GM21381 (cell line): Measurements from ENCODE around the gene TMEM135.

Source experiments
- ATAC-seq: cut with Tn5 transposase; IDR thresholded peaks from one replicate; pipeline ENCODE4 v1.9.1; 2021; ENCODE audit warnings: mild to moderate bottlenecking, moderate library complexity; ENCODE audit not compliant: unreplicated experiment

The TMEM135 gene

DNA sequence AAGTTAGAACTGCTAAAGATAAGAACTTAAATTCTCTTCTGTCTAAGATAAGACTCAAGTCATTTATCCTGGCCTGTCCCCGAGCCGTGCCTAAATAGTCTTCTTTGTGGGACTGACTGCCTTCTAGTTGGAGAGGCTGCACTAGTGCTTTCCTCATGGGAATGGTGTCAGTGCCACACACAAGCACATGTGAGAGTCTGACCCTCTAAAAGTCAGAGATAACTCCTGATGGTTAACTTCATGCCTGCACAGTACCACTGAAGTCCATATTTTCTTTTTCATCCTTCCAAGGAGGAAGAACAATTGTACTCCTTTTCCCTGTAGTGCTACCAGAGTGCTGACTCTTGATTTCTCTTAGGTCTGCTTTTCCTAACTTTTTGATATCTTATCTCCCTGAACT is 309.7 kb downstream of the TMEM135 start:
- no peak for ATAC-seq

DNA sequence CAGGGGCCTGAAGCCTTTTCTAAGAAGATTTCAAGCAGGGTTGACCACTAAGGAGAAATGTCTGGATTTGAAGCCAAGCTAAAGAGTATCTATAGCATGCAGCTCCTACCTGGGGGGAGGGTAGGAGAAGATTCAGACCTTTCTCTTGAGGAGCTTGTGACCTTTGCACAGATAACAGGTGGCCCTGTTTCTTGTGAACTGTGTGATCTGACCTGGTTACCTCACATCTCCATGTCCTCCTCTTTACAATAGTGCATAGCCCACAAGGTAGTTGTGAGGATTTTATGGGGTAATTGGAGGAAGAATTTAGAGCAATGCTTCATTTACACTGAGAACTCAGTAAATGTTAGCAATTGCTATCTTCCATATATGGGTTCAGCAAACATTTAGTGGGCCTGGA is 310.1 kb downstream of the TMEM135 start:
- ATAC-seq, result no peak

DNA sequence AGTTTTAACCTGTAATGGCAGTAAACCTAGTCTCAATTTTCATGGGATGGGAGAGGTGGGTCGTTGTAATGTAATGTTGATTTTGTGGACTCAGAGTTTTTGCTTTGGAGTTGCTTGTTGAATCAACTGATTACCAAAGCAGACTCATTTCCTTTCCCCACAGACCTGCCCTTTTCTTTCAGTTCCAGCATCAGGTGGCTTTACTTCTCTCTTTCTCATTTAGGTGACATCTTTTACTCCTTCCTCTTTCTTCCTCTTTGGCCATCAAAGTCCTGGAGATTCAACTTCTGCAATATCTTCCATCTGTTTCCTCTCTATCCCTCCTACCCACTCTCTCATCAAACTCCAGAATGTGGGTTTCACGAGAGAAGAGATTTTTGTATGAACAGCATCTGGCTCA is 313.9 kb downstream of the TMEM135 start:
- no peak for ATAC-seq

DNA sequence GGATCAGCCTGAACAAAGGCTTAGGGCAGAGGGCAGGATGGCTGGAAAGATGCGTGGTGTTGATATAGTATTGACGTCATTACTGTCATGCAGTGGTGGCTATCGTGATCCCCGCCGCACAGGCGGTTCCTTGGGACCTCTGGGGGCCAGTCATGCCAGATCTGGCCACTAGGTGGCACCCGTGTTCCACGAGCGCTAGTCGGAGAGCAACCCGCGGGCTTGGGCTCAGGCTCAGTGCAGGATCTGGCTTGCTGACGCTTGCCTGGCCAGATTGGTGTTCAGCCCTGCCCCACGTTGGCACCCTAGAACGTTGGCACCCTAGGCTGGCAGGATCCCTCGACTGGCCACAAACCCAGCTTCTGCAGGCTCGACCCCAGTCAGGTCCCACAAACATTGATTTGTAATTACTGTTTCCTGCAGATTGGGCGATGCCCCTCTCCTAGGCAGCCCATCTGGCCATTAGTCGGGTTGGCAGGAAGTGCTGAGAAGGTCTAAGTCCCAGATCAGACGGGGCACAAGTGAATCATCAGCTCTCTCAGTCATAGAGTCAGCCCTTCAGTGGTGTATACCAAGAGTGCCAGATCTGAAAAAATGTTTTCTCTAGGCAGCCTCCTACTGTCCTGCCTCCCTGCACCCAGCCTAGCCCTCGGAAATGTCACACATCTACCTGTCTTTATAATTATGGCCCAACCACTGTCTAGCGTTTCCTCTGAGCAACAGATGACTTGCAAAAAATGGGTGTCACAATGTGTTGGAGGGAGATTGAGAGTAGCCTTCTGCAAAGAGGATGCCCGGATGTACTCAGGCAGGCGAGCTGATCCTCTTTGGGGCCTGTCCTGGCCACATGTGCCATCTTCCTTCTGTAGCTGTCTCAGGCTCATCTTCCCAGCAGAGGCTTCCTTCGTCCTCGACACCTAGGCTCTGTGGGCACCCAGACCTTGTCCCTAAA is 315.3 kb downstream of the TMEM135 start:
- peak; percentile 96 for ATAC-seq

DNA sequence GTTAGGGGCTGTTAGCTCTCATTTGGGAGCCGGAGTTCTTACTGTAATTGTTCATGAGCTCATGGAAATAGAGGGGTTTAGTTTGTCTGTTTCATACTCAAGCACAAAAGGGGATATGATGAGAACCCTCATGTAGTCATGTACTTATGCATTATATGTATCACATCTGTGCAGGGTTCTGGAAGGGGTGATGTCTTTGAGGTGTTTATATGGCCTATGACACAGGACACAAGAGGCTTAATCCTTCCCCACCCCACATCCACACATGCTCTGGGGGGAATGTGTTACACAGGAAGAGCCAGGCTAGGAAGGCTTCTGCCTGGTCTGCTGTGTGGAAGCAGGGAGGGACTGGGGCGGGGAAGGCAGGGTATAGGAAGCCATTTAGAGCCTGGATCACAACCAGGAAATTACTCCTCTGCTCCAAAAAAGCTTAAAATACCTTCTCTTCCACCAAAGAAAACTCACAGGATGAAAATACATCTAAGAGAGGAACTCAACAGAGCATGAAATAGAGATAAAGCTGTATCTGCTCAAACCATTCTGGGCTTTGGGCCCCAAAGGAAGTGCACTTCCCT is 316.1 kb downstream of the TMEM135 start:
- no peak for ATAC-seq

DNA sequence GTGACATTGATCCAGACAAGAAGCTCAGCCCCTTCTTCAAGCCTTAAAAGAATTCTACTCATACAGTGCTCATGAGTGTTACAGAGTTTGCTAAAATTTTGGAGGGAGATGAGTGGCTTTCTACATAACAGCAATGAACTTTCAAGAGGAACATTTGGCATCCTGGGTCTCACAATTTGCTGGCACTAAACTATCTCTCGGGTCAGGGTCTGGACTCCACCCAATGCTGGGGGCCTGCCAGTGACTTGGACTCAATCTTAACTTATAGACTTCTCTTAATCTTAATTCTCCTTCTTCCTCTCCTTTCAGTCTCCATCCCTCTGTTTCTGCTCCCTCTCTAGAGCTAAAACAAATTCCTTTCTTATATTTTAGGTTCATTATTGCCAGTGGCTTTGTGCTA is 317.9 kb downstream of the TMEM135 start:
- no peak for ATAC-seq

DNA sequence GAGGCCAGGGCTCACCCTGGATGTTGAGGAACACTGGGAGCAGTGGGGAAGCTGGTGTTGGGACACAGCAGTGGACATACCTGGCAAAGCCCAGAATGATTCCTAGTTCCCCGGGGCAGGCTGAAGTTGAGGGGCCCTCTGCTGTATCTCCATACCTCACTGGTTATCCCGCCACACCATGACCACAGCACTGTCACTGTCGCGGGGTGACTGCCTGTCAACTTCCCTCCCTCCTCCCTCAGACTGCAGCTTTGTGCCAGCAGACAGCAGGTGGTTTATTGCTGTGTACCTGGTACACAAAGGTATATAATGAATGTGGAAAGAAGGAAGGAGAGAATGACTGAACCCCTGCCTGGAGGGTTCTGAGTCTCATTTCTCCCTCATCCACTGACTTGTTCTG is 318.7 kb downstream of the TMEM135 start:
- ATAC-seq, result no peak

DNA sequence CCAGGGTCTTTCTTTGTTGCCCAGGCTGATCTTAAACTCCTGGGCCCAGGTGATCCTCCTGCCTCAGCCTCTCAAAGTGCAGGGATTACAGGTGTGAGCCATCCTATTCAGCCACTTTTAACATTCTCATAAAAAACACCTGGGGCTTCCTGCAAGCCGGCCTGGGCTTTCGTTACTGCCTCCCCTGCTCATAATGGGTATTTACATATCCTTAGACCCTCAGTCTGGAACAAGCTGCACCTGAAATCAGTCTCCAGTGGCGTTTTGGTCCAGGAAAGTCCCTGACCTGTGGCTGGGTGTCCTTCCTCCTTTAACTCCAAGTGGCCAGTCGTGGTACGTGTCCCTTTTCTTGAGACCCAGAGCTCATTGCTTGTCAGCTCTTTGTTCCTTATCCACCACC is 320.7 kb downstream of the TMEM135 start:
- ATAC-seq, result no peak

DNA sequence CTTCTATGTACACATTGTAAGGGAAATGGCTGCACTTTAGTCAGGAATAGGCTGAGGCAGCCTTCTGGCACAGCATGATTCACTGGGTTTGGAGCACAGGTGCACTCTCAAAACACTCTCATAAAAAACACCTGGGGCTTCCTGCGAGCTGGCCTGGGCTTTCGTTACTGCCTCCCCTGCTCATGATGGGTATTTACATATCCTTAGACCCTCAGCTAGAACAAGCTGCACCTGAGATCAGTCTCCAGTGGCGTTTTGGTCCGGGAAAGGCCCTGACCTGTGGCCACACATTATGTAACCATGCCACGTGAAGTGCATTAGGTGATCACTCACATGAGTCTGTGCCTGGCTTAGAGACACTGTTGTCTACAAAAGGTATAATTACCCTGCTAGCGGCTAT is 321.7 kb downstream of the TMEM135 start:
- ATAC-seq, result no peak

DNA sequence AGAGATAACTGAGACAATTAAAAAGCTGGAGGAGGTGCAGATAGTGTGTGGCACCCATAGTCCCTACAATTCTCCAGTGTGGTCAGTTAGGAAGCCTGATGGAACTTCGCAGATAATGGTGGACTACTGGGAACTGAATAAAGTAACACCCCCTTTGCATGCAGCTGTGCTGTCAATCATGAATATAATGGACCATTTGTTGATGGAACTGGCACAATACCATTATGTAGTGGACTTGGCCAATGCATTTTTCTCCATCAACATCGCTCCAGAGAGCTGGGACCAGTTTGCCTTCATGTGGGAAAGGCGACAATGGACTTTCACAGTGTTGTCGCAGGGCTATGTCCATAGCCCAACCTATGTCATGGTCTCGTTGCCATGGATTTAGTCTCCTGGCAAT is 324.2 kb downstream of the TMEM135 start:
- no peak for ATAC-seq

DNA sequence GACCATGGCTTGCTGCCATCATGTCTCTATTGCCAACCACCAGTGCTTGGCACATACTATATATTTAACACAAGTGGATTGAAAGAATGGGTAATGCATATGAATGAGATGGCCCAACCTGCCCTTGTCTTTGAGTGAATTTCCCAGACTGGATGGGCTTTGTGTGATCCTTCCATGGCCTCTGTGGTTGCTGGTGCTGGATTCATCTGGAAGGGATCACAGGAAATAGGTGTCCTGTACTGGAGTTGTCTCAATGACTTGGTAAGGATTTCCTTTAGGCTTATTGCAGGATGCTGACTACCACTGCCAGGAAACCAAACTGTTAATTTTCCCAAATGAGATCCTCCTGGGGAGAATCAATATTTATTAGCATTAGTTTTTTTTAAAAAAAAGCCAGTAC is 328.6 kb downstream of the TMEM135 start:
- ATAC-seq, result no peak

DNA sequence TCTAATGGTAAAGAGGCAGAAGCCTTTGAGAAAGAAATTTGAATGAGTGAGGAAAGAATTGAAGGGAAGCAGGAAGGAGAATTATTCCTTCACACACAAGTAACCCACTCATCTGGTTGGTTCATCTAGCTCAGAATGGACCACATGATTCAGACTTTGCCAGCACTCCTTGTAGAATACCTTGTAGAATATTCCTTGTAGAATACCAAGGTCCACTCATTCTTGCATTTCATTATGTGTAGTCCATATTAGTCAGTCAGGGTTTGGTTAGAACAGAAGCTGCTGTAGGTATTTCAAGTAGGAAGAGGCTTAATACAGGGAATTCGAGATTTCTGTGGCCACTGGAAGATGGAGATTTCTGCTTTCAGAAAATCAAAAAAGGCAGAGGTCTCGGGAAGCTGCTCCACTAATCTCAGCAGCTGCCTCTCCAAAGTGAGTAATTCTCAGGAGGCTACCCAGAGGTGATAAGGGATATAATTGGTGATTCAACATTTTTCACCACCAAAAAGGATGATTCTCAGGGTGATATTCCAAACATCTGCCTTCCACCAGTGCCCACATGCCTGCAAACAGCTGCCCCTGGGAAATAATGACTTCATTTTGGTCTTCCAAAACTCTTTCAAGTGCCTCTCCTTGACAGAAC is 329.1 kb downstream of the TMEM135 start:
- no peak for ATAC-seq

DNA sequence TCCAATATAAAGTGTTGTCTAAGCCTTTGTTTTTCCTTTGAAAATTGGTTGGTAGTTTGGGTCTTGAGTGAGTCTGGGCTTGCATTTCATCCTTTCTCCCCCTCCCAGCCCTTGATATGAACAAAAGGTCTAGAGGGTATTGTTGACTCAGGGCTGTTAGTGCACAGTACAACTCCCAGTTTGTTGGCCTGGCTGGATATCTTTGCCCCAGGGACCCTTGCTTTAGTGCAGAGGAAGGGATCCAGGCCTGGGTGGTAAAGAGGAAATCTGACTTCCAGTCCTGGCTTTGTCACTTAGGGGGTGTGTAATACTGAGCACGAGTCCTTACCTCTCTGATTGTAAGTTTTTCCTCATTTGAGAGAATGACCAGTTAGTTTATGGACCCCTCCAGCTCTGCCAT is 330.4 kb downstream of the TMEM135 start:
- no peak for ATAC-seq

DNA sequence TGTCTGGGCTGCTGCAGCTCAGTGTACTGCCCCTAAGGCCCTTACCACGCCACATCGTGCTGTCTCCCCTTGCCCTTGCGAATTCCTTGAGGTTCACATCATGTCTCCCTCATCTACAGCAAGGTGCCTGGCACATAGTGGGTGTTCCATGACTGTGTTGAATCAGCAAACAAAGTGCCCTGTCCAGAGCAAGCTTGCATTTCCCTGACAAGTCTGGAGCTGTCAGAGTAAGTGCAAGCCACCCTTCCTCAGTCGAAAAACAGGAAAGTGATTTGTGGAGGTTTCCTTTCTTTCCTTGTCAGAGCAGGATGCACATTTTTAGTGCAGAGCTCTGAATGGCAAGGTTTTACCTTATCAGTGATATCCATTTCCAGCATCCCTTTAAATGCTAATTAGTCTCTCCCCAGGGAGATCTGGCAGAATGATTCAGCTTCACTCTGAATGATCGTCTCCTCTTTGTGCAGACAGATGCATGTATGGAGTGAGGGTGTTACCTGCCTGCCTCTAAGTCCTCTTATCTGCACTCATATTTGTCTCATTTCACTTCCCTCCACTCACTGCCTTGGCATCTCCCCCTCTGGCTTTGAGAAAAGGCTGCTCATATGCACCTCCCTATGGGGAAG is 331.2 kb downstream of the TMEM135 start:
- ATAC-seq, result no peak

DNA sequence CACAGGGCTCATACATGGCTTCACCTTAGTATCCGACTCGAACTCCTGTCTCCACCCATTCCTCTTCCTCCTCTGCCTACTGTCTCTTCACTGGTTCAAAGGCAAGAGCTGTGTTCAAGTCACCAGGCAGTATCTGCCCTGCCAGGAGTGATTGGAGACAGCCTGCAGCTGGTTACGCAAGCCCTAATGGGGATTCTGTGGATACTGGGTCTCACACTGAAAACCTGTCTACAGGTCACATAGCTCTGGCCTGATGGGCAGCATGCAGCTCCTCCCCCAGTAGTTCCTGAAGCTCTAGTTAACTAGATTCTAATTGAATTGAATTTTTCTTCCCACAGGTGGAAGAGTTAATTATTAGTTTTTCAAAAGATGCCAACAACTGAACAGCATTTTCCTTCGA is 332.2 kb downstream of the TMEM135 start:
- no peak for ATAC-seq

DNA sequence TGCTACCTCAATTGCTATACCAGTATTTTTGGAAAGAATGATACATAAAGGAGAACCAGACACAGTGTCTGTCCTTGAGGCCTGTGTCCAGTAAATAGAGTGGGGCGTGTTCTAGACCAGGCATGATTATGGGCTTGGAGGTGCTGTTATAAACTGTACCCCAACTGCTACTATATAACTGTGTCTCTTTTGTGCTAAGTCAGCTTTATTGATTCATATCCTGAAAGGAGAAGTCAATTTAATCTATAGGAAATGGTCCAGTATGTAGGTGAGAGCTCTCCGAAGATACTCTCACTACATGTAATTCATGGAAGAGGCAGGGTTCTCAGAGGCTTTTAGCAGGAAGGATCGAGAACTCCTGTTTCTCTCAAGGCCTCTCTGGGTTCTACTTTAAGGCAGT is 334.3 kb downstream of the TMEM135 start:
- ATAC-seq, result no peak
